Osteocyte (in vitro differentiated cells): ENCODE results near the gene MAGEL2. TPM values are rescaled to one million over a fixed set of nuclear protein-coding genes. Genes with fewer than 3 reads are reported as not detected.
A peak's percentile ranks its signal among the peaks of the same experiment; 100 is the strongest.

ENCODE experiments used
- DNase-seq: peaks from one replicate; pipeline ENCODE4 v3.0.0; 2021; ENCODE audit warnings: mixed read lengths; ENCODE audit not compliant: unreplicated experiment; ENCODE audit errors: extremely low spot score
- H3K27ac Mint-ChIP-seq: one replicate; pipeline ENCODE4 v1.8.0; 2021; ENCODE audit warnings: mild to moderate bottlenecking, mixed read lengths; ENCODE audit not compliant: unreplicated experiment
- H3K27me3 Mint-ChIP-seq: one replicate; pipeline ENCODE4 v1.8.0; 2021; ENCODE audit warnings: mixed read lengths; ENCODE audit not compliant: unreplicated experiment
- H3K36me3 Mint-ChIP-seq: one replicate; pipeline ENCODE4 v1.8.0; 2021; ENCODE audit warnings: mixed read lengths; ENCODE audit not compliant: unreplicated experiment
- H3K4me1 Mint-ChIP-seq: one replicate; pipeline ENCODE4 v1.8.0; 2021; ENCODE audit warnings: mixed read lengths; ENCODE audit not compliant: unreplicated experiment
- H3K4me3 Mint-ChIP-seq: one replicate; pipeline ENCODE4 v1.8.0; 2021; ENCODE audit warnings: mild to moderate bottlenecking, moderate library complexity, mixed read lengths; ENCODE audit not compliant: unreplicated experiment
- H3K9me3 Mint-ChIP-seq: one replicate; pipeline ENCODE4 v1.8.0; 2021; ENCODE audit warnings: mixed read lengths; ENCODE audit not compliant: unreplicated experiment
- total RNA-seq: library from RNA; stranded (reverse); gene quantifications from 2 replicates; pipeline ENCODE4 v1.2.1, GENCODE V29; 2021
- TF ChIP-seq, protein P1 (sequence below): fragments of 200-600 bp; sonication (generic); IDR thresholded peaks from 2 replicates; pipeline ENCODE4 v1.5.0; 2021; ENCODE audit warnings: antibody characterized with exemption, mild to moderate bottlenecking, moderate library complexity

The MAGEL2 gene
- total RNA-seq, 1 donor from 2014 or later: 1.4 TPM

DNA sequence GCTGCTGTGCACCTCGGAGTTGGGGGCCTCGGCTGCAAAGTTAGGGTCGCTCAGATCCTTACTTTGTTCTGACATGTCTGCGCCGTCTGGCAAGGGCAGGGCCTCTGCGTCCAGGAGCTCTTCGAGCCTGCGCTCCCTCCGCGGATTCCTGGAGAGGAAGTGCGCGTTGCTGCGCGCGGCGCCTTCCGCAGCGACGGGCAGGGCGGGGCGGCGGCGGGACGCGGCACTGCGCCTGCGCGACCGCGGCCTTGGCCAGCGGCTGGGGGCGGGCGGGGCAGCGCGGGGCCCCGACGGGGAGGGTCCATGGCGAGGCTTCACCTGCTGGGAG lies 39.4 kb upstream of the MAGEL2 start, which contains the start of gene NDN:
Gene NDN, minus strand, starts transcription at position 163 of the 328 bp plus-strand sequence. Its CDS starts 88 bp downstream, at position 75.
- H3K27ac Mint-ChIP-seq: peak within 1 kb of the TSS; percentile 38
- TF ChIP-seq, protein P1, sequence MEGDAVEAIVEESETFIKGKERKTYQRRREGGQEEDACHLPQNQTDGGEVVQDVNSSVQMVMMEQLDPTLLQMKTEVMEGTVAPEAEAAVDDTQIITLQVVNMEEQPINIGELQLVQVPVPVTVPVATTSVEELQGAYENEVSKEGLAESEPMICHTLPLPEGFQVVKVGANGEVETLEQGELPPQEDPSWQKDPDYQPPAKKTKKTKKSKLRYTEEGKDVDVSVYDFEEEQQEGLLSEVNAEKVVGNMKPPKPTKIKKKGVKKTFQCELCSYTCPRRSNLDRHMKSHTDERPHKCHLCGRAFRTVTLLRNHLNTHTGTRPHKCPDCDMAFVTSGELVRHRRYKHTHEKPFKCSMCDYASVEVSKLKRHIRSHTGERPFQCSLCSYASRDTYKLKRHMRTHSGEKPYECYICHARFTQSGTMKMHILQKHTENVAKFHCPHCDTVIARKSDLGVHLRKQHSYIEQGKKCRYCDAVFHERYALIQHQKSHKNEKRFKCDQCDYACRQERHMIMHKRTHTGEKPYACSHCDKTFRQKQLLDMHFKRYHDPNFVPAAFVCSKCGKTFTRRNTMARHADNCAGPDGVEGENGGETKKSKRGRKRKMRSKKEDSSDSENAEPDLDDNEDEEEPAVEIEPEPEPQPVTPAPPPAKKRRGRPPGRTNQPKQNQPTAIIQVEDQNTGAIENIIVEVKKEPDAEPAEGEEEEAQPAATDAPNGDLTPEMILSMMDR: no peak
- peaks cover 3% of the 10 kb centered on the region for H3K4me1 Mint-ChIP-seq
- peak within 1 kb of the TSS; percentile 65 for H3K4me3 Mint-ChIP-seq
- peak; percentile 86 for DNase-seq
- no peaks in the 10 kb centered on the region for H3K36me3 Mint-ChIP-seq
- peaks cover 4% of the 10 kb centered on the region for H3K9me3 Mint-ChIP-seq
- H3K27me3 Mint-ChIP-seq: no peaks in the 10 kb centered on the region

DNA sequence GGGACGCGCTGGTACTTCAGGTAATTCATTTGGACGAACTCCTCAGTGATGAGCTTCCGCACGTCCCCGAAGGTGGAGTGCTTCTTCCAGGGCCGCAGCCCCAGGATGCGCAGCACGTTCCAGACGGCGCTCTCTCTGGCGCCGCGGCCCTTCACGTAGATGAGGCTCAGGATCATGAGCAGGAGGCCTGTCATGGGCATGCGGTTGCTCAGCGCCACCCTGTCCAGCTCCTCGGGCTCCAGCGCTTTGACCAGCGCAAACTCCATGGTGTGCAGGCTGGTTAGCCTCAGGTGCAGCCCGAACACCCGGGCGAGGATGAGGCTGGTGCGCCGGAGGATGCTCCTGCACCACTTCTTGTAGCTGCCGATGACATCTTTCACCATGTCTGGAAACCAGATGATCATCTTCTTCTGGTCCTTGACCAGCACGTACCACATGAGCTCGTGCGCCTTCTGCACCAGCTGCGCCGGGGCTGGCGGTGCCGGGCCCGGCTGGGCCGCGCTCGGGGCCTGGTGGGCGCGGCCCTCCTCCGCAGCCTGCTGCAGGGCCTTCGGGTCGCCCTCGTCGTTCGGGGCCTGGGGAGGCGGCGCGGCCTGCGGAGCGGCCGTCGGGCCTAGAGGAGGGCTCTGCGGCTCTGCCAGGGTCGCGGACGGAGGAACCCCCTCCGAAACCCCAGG lies 38.9 kb upstream of the MAGEL2 start:
- no peak for DNase-seq
- Mint-ChIP-seq H3K27me3 (no peaks in the 10 kb centered on the region), H3K36me3 (no peaks in the 10 kb centered on the region), H3K4me1 (peaks cover 3% of the 10 kb centered on the region), H3K9me3 (peaks cover 4% of the 10 kb centered on the region), H3K4me3 (peak overlapping the region; percentile 65), H3K27ac (no peak overlapping the region)
- TF ChIP-seq, protein P1: no peak

DNA sequence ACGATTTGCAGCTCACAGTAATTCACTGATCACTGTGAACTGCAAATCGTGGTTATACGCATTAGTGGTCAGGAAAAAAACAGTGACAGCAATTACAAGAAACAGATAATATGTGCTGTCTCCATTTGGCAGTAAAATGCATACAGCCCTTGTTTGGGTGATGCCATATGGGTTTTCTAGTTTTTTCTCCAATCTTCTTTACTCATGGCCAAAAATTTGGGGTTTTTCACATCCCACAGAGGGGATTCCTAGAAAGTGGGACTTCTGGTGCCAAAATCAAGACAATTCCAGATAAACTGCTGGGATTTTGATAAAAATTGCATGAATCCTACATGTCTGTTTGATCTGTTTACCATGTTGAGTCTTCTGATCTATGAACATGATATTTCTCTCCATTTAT lies 23.8 kb upstream of the MAGEL2 start:
- no peak overlapping the region for H3K27ac Mint-ChIP-seq
- H3K36me3 Mint-ChIP-seq: no peaks in the 10 kb centered on the region
- H3K9me3 Mint-ChIP-seq: peaks cover 3% of the 10 kb centered on the region
- DNase-seq: no peak
- TF ChIP-seq, protein P1: no peak
- no peaks in the 10 kb centered on the region for H3K27me3 Mint-ChIP-seq
- H3K4me3 Mint-ChIP-seq: no peak overlapping the region
- H3K4me1 Mint-ChIP-seq: no peaks in the 10 kb centered on the region

DNA sequence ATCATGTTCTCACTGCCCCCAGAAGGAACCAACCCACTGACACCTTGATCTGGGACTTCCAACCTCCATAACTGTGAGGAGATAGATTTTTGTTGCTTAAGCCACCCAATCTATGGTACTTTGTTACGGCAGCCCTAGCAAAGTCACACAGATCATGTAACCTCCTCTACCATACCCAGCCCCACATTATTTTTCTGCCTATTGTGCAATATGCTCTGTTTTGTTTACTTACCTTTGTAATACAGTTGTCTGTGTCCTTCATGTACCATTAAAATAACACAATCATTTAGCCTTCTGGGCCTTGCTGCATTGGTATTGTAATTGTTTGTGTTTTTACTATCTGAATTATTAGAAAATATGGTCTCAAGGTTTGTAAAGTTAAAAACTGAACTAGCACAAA lies 23.3 kb upstream of the MAGEL2 start:
- no peaks in the 10 kb centered on the region for H3K27me3 Mint-ChIP-seq
- H3K27ac Mint-ChIP-seq: no peak overlapping the region
- no peak for DNase-seq
- H3K4me3 Mint-ChIP-seq: no peak overlapping the region
- peaks cover 3% of the 10 kb centered on the region for H3K9me3 Mint-ChIP-seq
- TF ChIP-seq, protein P1: no peak
- no peaks in the 10 kb centered on the region for H3K4me1 Mint-ChIP-seq
- no peaks in the 10 kb centered on the region for H3K36me3 Mint-ChIP-seq

DNA sequence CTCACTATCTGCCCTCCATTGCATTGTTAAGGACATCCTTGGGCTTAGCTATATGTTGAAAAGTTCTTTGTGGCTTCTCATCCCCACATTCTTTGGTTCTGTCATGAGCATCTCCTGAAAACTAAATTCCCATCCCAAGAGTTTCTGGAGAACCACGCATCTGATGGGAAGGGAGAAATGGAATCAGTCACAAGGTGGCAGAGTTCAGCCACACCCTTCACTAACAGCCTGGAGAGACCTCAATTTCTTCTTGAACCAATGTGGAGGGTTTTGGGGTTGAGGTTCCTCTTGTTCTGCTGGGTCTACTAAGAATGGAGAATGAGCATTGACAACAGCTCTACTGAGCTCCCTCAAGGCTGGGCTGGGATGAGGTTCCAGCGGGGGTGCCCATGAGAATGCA lies 15.6 kb upstream of the MAGEL2 start:
- Mint-ChIP-seq H3K4me1 (no peaks in the 10 kb centered on the region), H3K27ac (no peak overlapping the region), H3K36me3 (no peaks in the 10 kb centered on the region), H3K27me3 (no peaks in the 10 kb centered on the region), H3K9me3 (peaks cover 7% of the 10 kb centered on the region), H3K4me3 (no peak overlapping the region)
- no peak for DNase-seq
- TF ChIP-seq, protein P1: no peak
